T-helper 17 cell (primary cell): Measurements from ENCODE around the gene DRAXIN. TPM values are rescaled to one million over a fixed set of nuclear protein-coding genes. Genes with fewer than 3 reads are reported as not detected.

Source experiments
- ATAC-seq: fragments of 150-1000 bp; cut with Tn5 transposase; 2 replicates; pipeline ENCODE4 v1.10.0; 2021; ENCODE audit warnings: mild to moderate bottlenecking, moderate library complexity
- DNase-seq, 3 donors: peaks; one replicate each; pipeline versions ENCODE4 v3.0.0 to v3.0.0-alpha.2; 2020 to 2021
- H3K9me3 ChIP-seq: one replicate; pipeline ENCODE4 v1.7.0; 2013; ENCODE audit warnings: low read length, mild to moderate bottlenecking; ENCODE audit not compliant: control insufficient read depth, poor library complexity, severe bottlenecking
- H3K27ac Mint-ChIP-seq: one replicate; pipeline ENCODE4 v1.8.0; 2022; ENCODE audit warnings: mild to moderate bottlenecking, moderate library complexity, mixed read lengths
- H3K27me3 Mint-ChIP-seq: one replicate; pipeline ENCODE4 v1.8.0; 2022; ENCODE audit warnings: mixed read lengths
- H3K36me3 Mint-ChIP-seq: one replicate; pipeline ENCODE4 v1.8.0; 2022; ENCODE audit warnings: low read depth, mixed read lengths
- H3K4me1 Mint-ChIP-seq: one replicate; pipeline ENCODE4 v1.8.0; 2022; ENCODE audit warnings: mild to moderate bottlenecking, mixed read lengths
- H3K4me3 Mint-ChIP-seq: one replicate; pipeline ENCODE4 v1.8.0; 2022; ENCODE audit warnings: mild to moderate bottlenecking, moderate library complexity, mixed read lengths
- total RNA-seq, 4 donors: library from RNA in 2 of 4; stranded (reverse) in 2 of 4; gene quantifications; one replicate each; pipeline ENCODE4 v1.2.3 and lab custom pipeline; 2022 to 2026

DRAXIN gene
- total RNA-seq, 2 donors from 2014 or later, result 0.17 TPM; not detected in 1

DNA sequence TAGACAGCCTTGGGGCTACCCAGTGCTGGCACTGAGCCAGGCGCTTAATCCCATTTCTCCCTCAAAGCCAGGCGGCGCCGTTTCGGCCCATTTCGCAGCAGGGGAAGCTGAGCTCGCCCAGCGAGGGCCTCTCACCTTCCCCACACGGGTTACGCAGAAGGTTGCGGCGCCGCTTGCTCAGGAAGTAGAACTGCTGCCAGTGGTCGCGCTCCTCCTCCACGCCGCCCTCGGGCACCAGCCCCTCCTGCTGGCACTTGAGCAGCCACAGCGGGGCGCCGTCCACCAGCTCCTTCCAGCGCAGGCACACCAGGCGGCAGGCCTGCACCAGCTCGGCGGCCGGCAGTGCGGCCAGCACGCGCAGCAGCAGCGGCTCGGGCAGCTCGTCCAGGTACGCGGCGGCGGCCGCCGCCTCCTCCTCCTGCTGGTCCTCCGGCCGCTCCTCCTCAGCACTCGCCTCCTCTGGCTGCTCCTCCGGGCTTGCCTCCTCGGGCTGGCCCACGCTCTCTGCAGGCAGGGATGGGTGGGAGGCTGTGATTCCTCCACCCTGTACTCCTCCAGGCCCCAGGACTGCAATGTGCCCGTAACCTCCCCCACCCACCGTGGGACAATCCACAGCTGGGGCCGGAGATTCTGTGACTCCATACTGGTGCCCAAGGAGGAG lies 41.0 kb upstream of the DRAXIN start:
- Mint-ChIP-seq H3K36me3 (no peaks in the 10 kb centered on the region), H3K27me3 (no peaks in the 10 kb centered on the region), H3K27ac (peak overlapping the region; percentile 68), H3K4me3 (peak overlapping the region; percentile 88), H3K4me1 (peaks cover 13% of the 10 kb centered on the region)
- H3K9me3 ChIP-seq, result no peaks in the 10 kb centered on the region
- DNase-seq, result peak; percentile 62 to 65 (median 63)
- peak; percentile 72 for ATAC-seq

DNA sequence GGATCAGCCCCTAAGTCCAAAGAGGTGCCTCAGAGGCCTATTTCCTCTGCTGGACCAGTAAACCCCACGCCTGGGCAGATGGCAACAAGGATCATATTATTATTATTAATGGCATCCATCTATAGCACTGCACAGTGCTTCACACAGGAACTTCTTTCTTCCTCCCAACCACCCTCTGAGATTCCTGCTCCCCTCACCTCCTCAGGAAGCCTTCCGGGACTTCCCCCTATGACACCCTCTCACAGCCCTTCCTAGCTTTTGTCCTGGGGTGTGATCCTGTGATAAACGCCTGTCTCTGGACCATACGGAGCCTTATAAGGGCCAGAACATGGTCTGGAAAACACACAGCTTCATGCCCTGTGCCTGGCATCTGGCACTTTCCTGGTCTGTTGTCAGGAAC lies 40.5 kb upstream of the DRAXIN start:
- Mint-ChIP-seq H3K27ac (peak overlapping the region; percentile 68), H3K4me3 (peak overlapping the region; percentile 88), H3K4me1 (peaks cover 18% of the 10 kb centered on the region), H3K27me3 (no peaks in the 10 kb centered on the region), H3K36me3 (no peaks in the 10 kb centered on the region)
- H3K9me3 ChIP-seq, result no peaks in the 10 kb centered on the region
- DNase-seq (no peak), ATAC-seq (no peak)

DNA sequence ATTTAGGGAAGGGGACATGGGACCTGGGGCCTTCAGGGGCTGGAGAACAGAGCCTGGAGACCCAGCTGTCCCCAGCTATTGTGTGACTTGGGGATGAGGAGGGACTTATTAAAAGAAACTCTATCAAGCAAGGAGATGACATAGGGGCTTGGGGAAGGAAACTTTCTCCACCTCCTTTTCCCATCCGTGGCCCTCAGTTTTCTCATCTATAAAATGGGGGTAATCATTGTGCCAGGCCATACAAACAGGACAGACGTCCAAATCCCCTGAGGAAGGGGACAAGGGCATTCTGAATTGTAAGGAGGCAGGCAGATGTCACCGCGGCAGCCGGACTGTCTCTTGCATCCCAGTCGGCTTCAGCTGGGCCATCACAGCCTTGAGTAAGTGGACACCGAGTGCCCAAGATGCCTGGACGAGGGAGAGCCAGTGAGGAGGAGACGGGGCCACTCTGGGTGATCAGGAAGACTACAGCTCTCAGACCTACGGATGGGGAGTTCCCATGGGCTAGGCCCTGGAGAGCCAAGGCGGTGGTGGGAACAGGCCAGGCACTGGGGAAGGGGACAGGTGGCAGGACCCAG lies 39.2 kb upstream of the DRAXIN start:
- Mint-ChIP-seq H3K27ac (peak overlapping the region; percentile 68), H3K4me3 (no peak overlapping the region)
- no peak for DNase-seq

DNA sequence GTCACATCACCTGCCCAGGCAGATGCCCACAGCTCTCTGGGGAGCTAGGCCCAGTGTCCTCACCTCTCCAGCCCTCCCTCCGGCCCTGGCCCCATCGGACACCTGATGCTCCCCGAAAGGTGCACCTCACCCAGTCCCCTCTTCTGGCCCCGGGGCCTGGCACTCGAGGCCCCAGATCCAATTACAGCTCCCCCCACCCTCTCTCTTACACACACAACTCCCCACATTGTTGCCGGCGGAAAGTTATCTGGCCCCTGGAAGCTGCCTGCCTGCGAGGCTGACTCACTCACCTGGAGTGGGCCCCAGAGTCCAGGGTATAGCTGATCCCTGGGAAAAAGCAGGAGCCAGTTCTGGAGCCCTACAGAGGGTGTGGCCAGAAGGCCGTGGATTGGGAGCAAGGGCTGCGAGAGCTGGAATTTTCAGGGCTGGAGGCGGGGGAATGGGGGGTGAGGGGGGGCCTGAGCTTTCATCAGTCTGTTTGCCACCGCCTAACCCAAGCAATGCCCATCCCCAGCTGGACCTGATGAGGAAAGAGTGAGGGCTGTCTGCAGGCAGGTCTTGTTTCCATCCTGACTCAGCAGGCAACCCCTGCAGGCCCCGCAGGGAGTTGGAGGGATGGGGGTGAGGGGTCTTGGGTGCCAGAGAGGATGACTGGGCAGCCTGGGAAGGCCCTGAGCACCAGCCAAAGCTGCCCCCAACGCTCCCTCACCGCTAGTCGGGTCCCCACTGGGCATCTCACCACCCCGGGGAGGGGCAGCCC lies 38.2 kb upstream of the DRAXIN start:
- Mint-ChIP-seq H3K27ac (peak overlapping the region; percentile 9), H3K4me3 (peak overlapping the region; percentile 83), H3K36me3 (no peaks in the 10 kb centered on the region), H3K4me1 (peaks cover 18% of the 10 kb centered on the region), H3K27me3 (no peaks in the 10 kb centered on the region)
- no peak for DNase-seq
- ATAC-seq, result no peak
- no peaks in the 10 kb centered on the region for H3K9me3 ChIP-seq

More for the DNA sequence above, 39.2 kb upstream of the DRAXIN start:
- ATAC-seq, result no peak
- no peaks in the 10 kb centered on the region for H3K27me3 Mint-ChIP-seq
- no peaks in the 10 kb centered on the region for H3K9me3 ChIP-seq
- H3K4me1 Mint-ChIP-seq, result peaks cover 18% of the 10 kb centered on the region
- H3K36me3 Mint-ChIP-seq, result no peaks in the 10 kb centered on the region

DNA sequence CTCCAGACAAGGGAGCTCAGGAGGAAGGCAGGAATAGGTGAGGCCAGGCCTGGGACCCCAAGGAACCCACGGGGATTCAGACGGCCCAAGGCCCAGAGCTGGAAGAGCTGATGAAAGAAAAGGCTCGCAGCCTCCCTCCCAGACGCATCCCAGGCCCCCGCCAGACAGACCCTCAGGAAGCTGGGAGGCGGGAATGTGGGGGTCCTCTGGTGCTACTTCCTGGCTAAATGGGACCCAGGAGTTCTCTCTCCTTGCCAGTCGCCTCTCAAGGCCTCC lies 37.7 kb upstream of the DRAXIN start:
- no peak for DNase-seq
- H3K4me1 Mint-ChIP-seq, result peaks cover 18% of the 10 kb centered on the region

DNA sequence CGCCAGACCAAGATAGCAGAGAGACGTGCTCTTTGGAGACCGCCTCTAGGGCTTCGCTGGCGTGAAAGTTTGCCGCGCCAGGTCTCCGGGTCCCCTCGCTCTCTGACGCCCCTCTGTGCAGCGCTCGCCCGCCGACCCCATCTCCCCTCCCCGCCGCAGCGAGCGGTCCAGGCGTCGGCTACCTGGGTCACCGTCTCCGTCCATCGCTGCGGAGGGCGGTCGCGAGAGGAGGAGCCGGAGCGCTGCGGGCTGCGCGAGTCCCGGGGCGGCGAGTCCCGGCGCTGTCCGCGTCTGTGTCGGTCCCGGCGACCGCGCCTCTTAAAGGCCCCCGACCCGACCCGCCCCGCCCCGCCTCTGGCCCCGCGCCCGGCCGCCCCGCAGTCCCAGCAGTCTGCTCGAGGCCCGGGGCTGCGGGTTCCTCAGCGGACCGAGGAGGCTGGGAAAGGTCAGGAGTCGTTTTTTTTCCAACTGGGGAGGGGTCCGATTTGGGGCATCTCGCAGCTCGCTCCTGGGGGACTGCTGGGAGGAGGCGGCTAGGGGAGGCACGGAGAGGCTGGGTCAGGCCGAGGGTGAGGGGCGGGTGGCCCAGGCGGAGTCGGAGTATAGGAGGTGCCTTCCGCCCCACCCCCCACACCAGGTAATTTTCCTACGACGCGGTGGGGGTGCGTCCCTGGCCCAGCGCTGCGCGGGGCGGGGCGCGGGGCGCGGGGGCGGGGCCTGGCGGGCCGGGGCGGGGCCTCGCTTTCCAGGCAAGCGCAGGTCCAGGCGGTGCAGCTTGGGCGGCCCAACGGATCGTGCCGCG lies 37.2 kb upstream of the DRAXIN start, which contains the start of the genes FBXO2 and FBXO44:
TSS of gene FBXO2 (minus strand) at position 293 of the 802 bp plus-strand sequence. CDS start at position 204, 89 bp downstream.
TSS of gene FBXO44 (plus strand) at position 741 of the 802 bp plus-strand sequence. CDS start 959 bp downstream, outside the sequence.
- ATAC-seq (peak; percentile 81), DNase-seq (peak; percentile 35 to 67 (median 62))
- Mint-ChIP-seq H3K36me3 (no peaks in the 10 kb centered on the region), H3K27me3 (no peaks in the 10 kb centered on the region), H3K4me1 (peaks cover 18% of the 10 kb centered on the region), H3K4me3 (peak within 1 kb of the TSS; percentile 83), H3K27ac (peak within 1 kb of the TSS; percentile 45)
- no peaks in the 10 kb centered on the region for H3K9me3 ChIP-seq

More for the DNA sequence above, 37.7 kb upstream of the DRAXIN start:
- H3K27me3 Mint-ChIP-seq, result no peaks in the 10 kb centered on the region
- no peak overlapping the region for H3K27ac Mint-ChIP-seq
- no peak for ATAC-seq
- H3K9me3 ChIP-seq, result no peaks in the 10 kb centered on the region
- no peaks in the 10 kb centered on the region for H3K36me3 Mint-ChIP-seq
- peak overlapping the region; percentile 83 for H3K4me3 Mint-ChIP-seq

DNA sequence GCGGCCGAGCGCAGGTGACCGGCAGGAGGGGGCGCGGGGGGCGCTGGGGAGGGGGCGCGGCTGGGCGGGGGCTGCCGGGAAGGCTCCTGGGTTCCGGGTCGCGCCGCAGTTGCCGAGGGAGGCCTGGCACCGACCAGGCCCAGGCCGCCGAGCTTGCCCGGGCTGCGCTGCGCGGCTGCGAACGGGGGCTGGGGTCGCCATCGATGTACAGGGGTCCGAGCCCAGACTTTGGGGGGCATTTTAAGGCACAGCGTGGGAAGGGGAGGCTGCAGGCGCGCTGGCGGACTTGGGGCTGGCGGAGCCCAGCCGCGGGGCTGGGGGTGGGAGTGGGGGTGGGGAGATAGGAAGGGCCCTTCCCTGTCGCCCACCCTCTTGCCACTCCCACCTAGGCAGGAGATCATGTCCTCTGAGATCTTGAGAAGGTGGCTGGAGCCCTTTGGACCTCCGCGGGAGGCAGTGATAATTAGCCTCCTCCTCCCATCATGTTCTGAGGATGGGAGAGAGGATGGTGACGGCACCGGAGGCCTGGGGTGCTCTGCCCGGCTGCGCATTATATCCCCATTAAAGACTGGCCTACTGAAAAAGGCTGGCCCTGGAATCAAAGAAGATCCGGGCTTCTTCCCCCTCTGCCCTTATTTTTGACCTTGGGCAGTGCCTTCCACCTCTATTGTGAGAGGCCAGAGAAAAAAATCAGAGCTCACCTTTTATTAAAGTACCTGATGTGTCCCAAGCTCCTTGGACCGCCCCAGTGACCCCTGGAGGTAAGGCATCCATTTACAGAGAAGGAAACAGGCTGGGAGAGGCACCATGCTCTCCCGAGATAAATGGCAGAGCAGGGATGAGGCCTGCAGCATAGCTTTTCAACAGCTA lies 36.3 kb upstream of the DRAXIN start:
- peak overlapping the region; percentile 45 for H3K27ac Mint-ChIP-seq
- H3K4me1 Mint-ChIP-seq, result peaks cover 15% of the 10 kb centered on the region

DNA sequence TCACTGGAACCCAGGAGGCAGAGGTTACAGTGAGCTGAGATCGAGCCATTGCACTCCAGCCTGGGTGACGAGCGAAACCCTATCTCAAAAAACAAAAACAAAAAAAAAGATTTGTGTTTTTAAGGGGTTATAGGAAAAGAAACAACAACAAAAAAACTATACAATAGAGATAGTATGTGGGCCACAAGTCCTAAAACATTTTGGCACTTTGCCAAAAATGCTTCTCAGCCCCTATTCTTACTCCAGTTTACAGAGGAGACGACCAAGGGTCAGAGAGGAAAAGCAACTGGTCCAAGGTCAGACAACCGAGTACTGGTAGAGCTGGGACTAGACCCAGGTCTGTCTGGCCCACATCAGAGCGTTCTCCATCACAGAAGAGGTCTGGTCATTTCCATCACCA lies 33.9 kb upstream of the DRAXIN start:
- ATAC-seq (no peak), DNase-seq (no peak)
- no peaks in the 10 kb centered on the region for H3K9me3 ChIP-seq
- H3K27me3 Mint-ChIP-seq, result no peaks in the 10 kb centered on the region
- H3K36me3 Mint-ChIP-seq, result no peaks in the 10 kb centered on the region
- H3K4me1 Mint-ChIP-seq, result peaks cover 5% of the 10 kb centered on the region
- H3K27ac Mint-ChIP-seq, result peak overlapping the region; percentile 29
- peak overlapping the region; percentile 45 for H3K4me3 Mint-ChIP-seq

More for the DNA sequence above, 36.3 kb upstream of the DRAXIN start:
- no peaks in the 10 kb centered on the region for H3K9me3 ChIP-seq
- peak overlapping the region; percentile 83 for H3K4me3 Mint-ChIP-seq
- ATAC-seq (peak; percentile 35), DNase-seq (no peak)
- no peaks in the 10 kb centered on the region for H3K36me3 Mint-ChIP-seq
- no peaks in the 10 kb centered on the region for H3K27me3 Mint-ChIP-seq

DNA sequence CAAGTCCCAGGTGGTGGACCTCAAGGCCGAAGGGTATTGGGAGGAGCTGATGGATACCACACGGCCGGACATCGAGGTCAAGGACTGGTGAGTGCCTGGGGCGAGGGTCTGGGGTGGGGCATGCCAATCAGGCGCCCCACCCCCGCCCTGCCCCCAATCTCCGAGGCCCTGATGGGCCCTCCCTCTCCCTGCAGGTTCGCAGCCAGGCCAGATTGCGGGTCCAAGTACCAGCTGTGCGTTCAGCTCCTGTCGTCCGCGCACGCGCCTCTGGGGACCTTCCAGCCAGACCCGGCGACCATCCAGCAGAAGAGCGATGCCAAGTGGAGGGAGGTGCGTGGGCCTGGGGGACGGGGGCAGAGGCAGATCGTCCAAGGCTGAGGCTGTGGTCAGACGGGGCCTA lies 33.0 kb upstream of the DRAXIN start:
- H3K27ac Mint-ChIP-seq, result no peak overlapping the region
- no peaks in the 10 kb centered on the region for H3K27me3 Mint-ChIP-seq
- H3K36me3 Mint-ChIP-seq, result no peaks in the 10 kb centered on the region
- no peak for DNase-seq
- H3K4me1 Mint-ChIP-seq, result peaks cover 5% of the 10 kb centered on the region
- no peak for ATAC-seq
- no peak overlapping the region for H3K4me3 Mint-ChIP-seq
- no peaks in the 10 kb centered on the region for H3K9me3 ChIP-seq

DNA sequence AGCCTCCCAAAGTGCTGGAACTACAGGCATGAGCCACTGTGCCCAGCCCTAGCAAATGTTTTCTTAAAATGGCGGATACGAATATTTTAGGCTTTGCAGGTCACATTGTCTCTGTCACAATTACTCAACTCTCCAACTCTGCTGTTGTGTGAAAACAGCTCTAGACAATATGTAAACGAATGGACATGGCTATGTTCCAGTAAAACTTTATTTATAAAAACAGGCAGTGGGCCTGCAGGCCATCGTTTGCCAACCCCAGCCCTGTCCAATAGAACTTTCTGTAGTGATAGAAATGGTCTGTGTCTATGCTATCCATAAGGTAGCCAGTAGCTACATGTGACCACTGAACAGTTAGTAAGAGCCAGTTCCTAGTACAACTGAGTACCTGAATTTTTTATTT lies 31.8 kb upstream of the DRAXIN start:
- H3K27me3 Mint-ChIP-seq, result no peaks in the 10 kb centered on the region
- no peak overlapping the region for H3K4me3 Mint-ChIP-seq
- H3K4me1 Mint-ChIP-seq, result peaks cover 5% of the 10 kb centered on the region
- no peaks in the 10 kb centered on the region for H3K36me3 Mint-ChIP-seq
- no peak overlapping the region for H3K27ac Mint-ChIP-seq
- DNase-seq, result no peak
- no peak for ATAC-seq
- H3K9me3 ChIP-seq, result no peaks in the 10 kb centered on the region

DNA sequence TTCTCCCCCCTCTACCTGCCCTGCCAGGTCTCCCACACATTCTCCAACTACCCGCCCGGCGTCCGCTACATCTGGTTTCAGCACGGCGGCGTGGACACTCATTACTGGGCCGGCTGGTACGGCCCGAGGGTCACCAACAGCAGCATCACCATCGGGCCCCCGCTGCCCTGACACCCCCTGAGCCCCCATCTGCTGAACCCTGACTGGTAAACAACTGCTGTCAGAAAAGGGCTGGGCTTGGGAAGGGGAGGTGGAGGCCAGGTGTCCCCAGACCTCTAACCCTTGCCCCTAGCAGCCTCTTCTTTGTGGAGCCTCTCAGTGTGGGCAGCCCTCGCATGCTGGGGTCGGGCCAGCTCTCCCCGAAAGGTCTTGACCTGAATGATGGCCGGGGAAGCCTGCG lies 30.4 kb upstream of the DRAXIN start:
- no peaks in the 10 kb centered on the region for H3K4me1 Mint-ChIP-seq
- no peaks in the 10 kb centered on the region for H3K27me3 Mint-ChIP-seq
- H3K36me3 Mint-ChIP-seq, result no peaks in the 10 kb centered on the region
- no peak overlapping the region for H3K4me3 Mint-ChIP-seq
- ATAC-seq (no peak), DNase-seq (no peak)
- H3K9me3 ChIP-seq, result no peaks in the 10 kb centered on the region
- no peak overlapping the region for H3K27ac Mint-ChIP-seq

DNA sequence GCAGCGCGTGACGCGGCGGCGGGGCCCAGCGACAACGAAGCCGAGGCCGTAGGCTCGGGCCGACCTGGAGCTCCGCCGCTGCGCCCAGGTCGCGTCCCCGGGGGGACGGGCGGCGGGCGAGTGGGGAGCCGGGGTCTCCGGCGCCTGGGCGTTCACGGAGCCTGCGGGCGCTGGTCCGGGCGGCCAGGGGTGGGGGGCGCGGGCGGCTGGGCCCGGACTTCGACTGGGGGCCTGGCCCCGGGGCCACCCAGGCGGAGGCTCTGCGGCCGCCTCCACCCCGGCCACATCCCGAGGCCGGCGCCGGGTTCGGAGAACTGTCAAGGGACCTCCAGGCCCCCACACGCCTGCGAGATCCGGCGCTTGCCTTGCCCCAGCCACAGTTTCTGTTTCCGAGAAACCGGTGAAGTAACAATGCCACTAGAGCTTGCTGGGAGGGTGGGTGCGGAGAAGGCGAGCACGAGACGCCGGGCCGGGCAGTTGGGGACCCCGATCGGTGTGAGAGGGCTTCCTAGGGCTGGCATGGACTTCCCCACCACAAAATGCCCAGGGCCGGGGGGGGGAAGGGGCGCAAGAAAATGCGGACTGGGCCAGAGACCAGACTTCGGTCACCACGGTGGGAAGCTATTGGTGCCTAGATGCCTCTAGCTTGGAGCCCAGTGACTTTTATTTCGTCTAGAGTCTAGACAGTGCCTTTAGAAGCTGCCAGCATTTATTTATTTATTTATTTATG lies 27.0 kb upstream of the DRAXIN start:
- Mint-ChIP-seq H3K4me3 (peak overlapping the region; percentile 87), H3K4me1 (no peaks in the 10 kb centered on the region), H3K27ac (no peak overlapping the region), H3K36me3 (no peaks in the 10 kb centered on the region), H3K27me3 (no peaks in the 10 kb centered on the region)
- H3K9me3 ChIP-seq, result no peaks in the 10 kb centered on the region
- DNase-seq, result peak in 1 of 3 donors; percentile 20
- peak; percentile 50 for ATAC-seq
